ENCODE data around the gene PANK4. TPM values are rescaled to one million over a fixed set of nuclear protein-coding genes. Genes with fewer than 3 reads are reported as not detected.

PANK4 gene
- 22.6 and 25.8 TPM in 2 replicates for total RNA-seq

DNA sequence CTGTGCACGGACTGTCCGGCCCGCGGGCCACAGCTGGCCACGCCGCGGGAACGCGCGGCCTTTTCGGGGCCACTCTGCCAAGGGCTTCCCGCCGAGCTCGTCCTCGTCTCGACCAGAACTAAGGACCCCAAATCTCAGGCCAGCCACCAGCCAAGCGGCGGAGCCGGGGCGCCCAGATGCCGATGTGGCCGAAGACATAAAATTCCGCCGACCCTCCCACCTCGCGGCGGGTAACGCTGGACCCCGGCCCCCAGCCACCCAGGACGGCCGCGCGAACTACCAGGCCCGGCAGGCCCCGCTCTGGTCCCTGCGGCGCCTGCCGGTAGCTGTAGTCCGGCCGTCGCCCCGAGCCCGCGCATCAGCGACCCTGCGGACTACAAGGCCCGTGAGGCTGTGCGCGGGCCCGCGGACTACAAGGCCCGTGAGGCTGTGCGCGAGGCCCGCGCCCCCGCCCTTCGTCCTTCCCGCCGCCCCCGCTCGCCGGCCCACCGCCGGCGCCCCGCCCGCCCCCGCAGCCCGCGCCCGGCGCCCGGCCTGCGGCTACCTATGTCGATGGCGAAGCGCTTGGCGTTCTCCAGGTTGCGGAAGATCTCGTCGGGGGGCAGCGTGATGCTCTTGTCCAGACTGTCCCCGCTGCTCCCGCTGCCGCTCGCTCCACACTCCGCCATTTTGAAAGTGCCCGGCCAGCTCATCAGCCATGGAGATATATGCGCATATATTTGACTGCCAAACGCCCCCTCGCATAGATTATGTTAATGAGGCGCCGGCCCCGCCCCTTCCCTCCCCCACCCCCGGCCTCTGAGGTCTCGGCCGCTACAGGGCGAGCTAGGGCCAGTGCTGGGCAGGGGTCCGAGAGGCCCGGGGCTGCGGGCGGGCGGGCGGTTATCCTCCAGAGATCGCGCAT, at the start of gene PANK4:
Gene PANK4, minus strand, starts transcription at position 677 of the 904 bp plus-strand sequence. Its CDS starts 9 bp downstream, at position 668.

GRCh38 chr1:2556277-2556677, 29.9 kb upstream of the PANK4 start, which contains the start of gene TNFRSF14:
TSS of gene TNFRSF14 (plus strand) at chr1:2556371. CDS start at chr1:2556665, 294 bp downstream.

GRCh38 chr1:2529784-2530512, 3.6 kb upstream of the PANK4 start, which contains the start of gene HES5:
TSS of gene HES5 (minus strand) at chr1:2530263. CDS start at chr1:2530164, 99 bp downstream.

GRCh38 chr1:2476061-2476999, 50.1 kb downstream of the PANK4 start, which contains the start of gene PLCH2:
TSS of gene PLCH2 (plus strand) at chr1:2476289. CDS start at chr1:2476589, 300 bp downstream.

Other genes with a start within 250 kb of the PANK4 start
- 13.1 and 21.2 TPM in 2 replicates for gene MORN1, start 135.0 kb downstream of the PANK4 start, total RNA-seq
- 88.2 and 107 TPM in 2 replicates for gene RER1, start 134.8 kb downstream of the PANK4 start, total RNA-seq
- 27.9 and 31.7 TPM in 2 replicates for gene PEX10, start 114.0 kb downstream of the PANK4 start, total RNA-seq
- gene PLCH2, start 50.3 kb downstream of the PANK4 start, total RNA-seq = under 0.01 and 0.09 TPM in 2 replicates
- gene HES5, start 3.7 kb upstream of the PANK4 start, total RNA-seq = not detected in 2 replicates
- 1.8 and 4.8 TPM in 2 replicates for gene TNFRSF14, start 29.8 kb upstream of the PANK4 start, total RNA-seq
- gene PRXL2B, start 60.2 kb upstream of the PANK4 start, total RNA-seq = 8.9 and 20.4 TPM in 2 replicates
- 0.37 TPM in 1 of 2 replicates, not detected in the other for gene MMEL1, start 106.4 kb upstream of the PANK4 start, total RNA-seq